H9 (cell line): ENCODE measurements around the gene SLC7A6. TPM values are rescaled to one million over a fixed set of nuclear protein-coding genes. Genes with fewer than 3 reads are reported as not detected.
"Not testable (repeated sequence)": the region's sequence is repeated elsewhere in the genome, so short reads cannot be mapped to it uniquely, and the experiment has no call there.

ENCODE experiments used
- DNase-seq: peaks from one replicate; pipeline ENCODE4 v3.0.0-alpha.2; 2017
- H2AFZ ChIP-seq: one replicate; pipeline ENCODE4 v1.6.1; 2013; ENCODE audit warnings: mild to moderate bottlenecking, low read length, control low read depth, moderate library complexity
- H2AK5ac ChIP-seq: 2 replicates; pipeline ENCODE4 v1.6.1; 2013; ENCODE audit warnings: low read length, control low read depth, mixed read lengths; ENCODE audit not compliant: insufficient read length
- H2BK120ac ChIP-seq: one replicate; pipeline ENCODE4 v1.6.1; 2013; ENCODE audit warnings: low read depth, mild to moderate bottlenecking, low read length, control low read depth, inconsistent platforms; ENCODE audit not compliant: poor library complexity, severe bottlenecking
- H2BK12ac ChIP-seq: 2 replicates; pipeline ENCODE4 v1.6.1; 2013; ENCODE audit warnings: low read length, control low read depth, mixed read lengths, low read depth; ENCODE audit not compliant: insufficient read length
- H2BK15ac ChIP-seq: 2 replicates; pipeline ENCODE4 v1.6.1; 2013; ENCODE audit warnings: low read depth, low read length, control low read depth
- H2BK20ac ChIP-seq: one replicate; pipeline ENCODE4 v1.6.1; 2013; ENCODE audit warnings: low read depth, mild to moderate bottlenecking, low read length, control low read depth, inconsistent platforms; ENCODE audit not compliant: poor library complexity, severe bottlenecking
- H2BK5ac ChIP-seq: 2 replicates; pipeline ENCODE4 v1.6.1; 2013; ENCODE audit warnings: low read length, control low read depth, mixed read lengths; ENCODE audit not compliant: insufficient read length
- H3K14ac ChIP-seq: 2 replicates; pipeline ENCODE4 v1.6.1; 2013; ENCODE audit warnings: low read length, control low read depth; ENCODE audit not compliant: insufficient read depth
- H3K18ac ChIP-seq: 2 replicates; pipeline ENCODE4 v1.6.1; 2013; ENCODE audit warnings: low read depth, mild to moderate bottlenecking, mixed read lengths, low read length, control low read depth; ENCODE audit not compliant: insufficient read length
- H3K23ac ChIP-seq: 2 replicates; pipeline ENCODE4 v1.6.1; 2013; ENCODE audit warnings: low read length, control low read depth, mixed read lengths, low read depth; ENCODE audit not compliant: insufficient read length
- H3K23me2 ChIP-seq: 2 replicates; pipeline ENCODE4 v1.6.1; 2013; ENCODE audit warnings: low read depth, mild to moderate bottlenecking, mixed read lengths, low read length, control low read depth; ENCODE audit not compliant: insufficient read length, poor library complexity, severe bottlenecking
- H3K27ac ChIP-seq: 2 replicates; pipeline ENCODE4 v1.5.1; 2013; ENCODE audit warnings: low read length, control low read depth, mixed read lengths, low read depth; ENCODE audit not compliant: insufficient read length
- H3K27me3 ChIP-seq: 2 replicates; pipeline ENCODE4 v1.6.1; 2013; ENCODE audit warnings: low read length, control low read depth, inconsistent platforms; ENCODE audit not compliant: insufficient read depth
- H3K4ac ChIP-seq: 2 replicates; pipeline ENCODE4 v1.6.1; 2013; ENCODE audit warnings: low read depth, mild to moderate bottlenecking, control low read depth, inconsistent platforms, low read length, moderate library complexity
- H3K4me1 ChIP-seq: 2 replicates; pipeline ENCODE4 v1.6.1; 2013; ENCODE audit warnings: low read length, control low read depth, inconsistent platforms; ENCODE audit not compliant: insufficient read depth
- H3K4me2 ChIP-seq: 2 replicates; pipeline ENCODE4 v1.6.1; 2013; ENCODE audit warnings: low read length, control low read depth, mixed read lengths; ENCODE audit not compliant: insufficient read length, insufficient read depth
- H3K56ac ChIP-seq: 2 replicates; pipeline ENCODE4 v1.6.1; 2013; ENCODE audit warnings: low read depth, mild to moderate bottlenecking, mixed read lengths, low read length, control low read depth; ENCODE audit not compliant: insufficient read length
- H3K79me1 ChIP-seq: 2 replicates; pipeline ENCODE4 v1.6.1; 2013; ENCODE audit warnings: low read depth, mild to moderate bottlenecking, moderate library complexity, low read length, control low read depth, inconsistent platforms; ENCODE audit not compliant: insufficient read depth, poor library complexity, severe bottlenecking
- H3K79me2 ChIP-seq: 2 replicates; pipeline ENCODE4 v1.6.1; 2013; ENCODE audit warnings: low read length, control low read depth, inconsistent platforms; ENCODE audit not compliant: insufficient read depth
- H3K9ac ChIP-seq: 2 replicates; pipeline ENCODE4 v1.6.1; 2013; ENCODE audit warnings: low read length, control low read depth, mixed read lengths; ENCODE audit not compliant: insufficient read length; ENCODE audit errors: extremely low read depth
- H3K9me3 ChIP-seq: one replicate; pipeline ENCODE4 v1.6.1; 2013; ENCODE audit warnings: low read depth, low read length, inconsistent platforms; ENCODE audit not compliant: control insufficient read depth
- H3T11ph ChIP-seq: one replicate; pipeline ENCODE4 v1.6.1; 2013; ENCODE audit warnings: mild to moderate bottlenecking, low read length, control low read depth, inconsistent platforms
- H4K20me1 ChIP-seq: one replicate; pipeline ENCODE4 v1.6.1; 2013; ENCODE audit not compliant: control insufficient read depth, insufficient read length, insufficient read depth
- H4K5ac ChIP-seq: 2 replicates; pipeline ENCODE4 v1.6.1; 2013; ENCODE audit warnings: low read depth, mild to moderate bottlenecking, mixed read lengths, low read length, control low read depth; ENCODE audit not compliant: insufficient read length
- H4K8ac ChIP-seq: replicated peaks from 2 replicates; pipeline ENCODE4 v1.6.1; 2013; ENCODE audit warnings: low read length, control low read depth, mixed read lengths, low read depth; ENCODE audit not compliant: insufficient read length
- H4K91ac ChIP-seq: 2 replicates; pipeline ENCODE4 v1.6.1; 2013; ENCODE audit warnings: low read depth, mild to moderate bottlenecking, moderate library complexity, mixed read lengths, low read length, control low read depth; ENCODE audit not compliant: insufficient read length
- H3K27ac Mint-ChIP-seq, 3 experiments: 2 replicates in 2 of 3; 3 replicates in 1 of 3; pipeline ENCODE4 v1.8.0; 2020 to 2021; ENCODE audit warnings: mixed read lengths in 3 of 3, mild to moderate bottlenecking in 1 of 3, moderate library complexity in 1 of 3
- H3K27me3 Mint-ChIP-seq: 2 replicates; pipeline ENCODE4 v1.8.0; 2021; ENCODE audit warnings: low read depth, mild to moderate bottlenecking, moderate library complexity, mixed read lengths
- H3K36me3 Mint-ChIP-seq, 3 experiments: 2 replicates in 2 of 3; 3 replicates in 1 of 3; pipeline ENCODE4 v1.8.0; 2020 to 2021; ENCODE audit warnings: low read depth in 3 of 3, mixed read lengths in 3 of 3; ENCODE audit not compliant: insufficient read depth in 1 of 3
- H3K4me1 Mint-ChIP-seq, 2 experiments: 2 replicates each; pipeline ENCODE4 v1.8.0; 2020; ENCODE audit warnings: mixed read lengths in 2 of 2
- H3K4me3 Mint-ChIP-seq, 2 experiments: 2 replicates in 1 of 2; 3 replicates in 1 of 2; pipeline ENCODE4 v1.8.0; 2020 to 2021; ENCODE audit warnings: mild to moderate bottlenecking in 2 of 2, mixed read lengths in 2 of 2, moderate library complexity in 1 of 2
- H3K9me3 Mint-ChIP-seq, 2 experiments: 2 replicates in 1 of 2; 3 replicates in 1 of 2; pipeline ENCODE4 v1.8.0; 2020; ENCODE audit warnings: mild to moderate bottlenecking in 2 of 2, mixed read lengths in 2 of 2, moderate library complexity in 1 of 2
- CTCF ChIP-seq: fragments of 200-600 bp; sonication (generic); conservative IDR thresholded peaks from 3 replicates; pipeline ENCODE4 v1.8.0; 2021; ENCODE audit warnings: antibody characterized with exemption, mild to moderate bottlenecking
- WGBS: extraction: QIAGEN DNeasy Blood & Tissue Kit; methylation state at CpG from one replicate; pipeline ENCODE4 v1.1.7; 2013; ENCODE audit warnings: missing lambda C conversion rate, low lambda C conversion rate, mixed read lengths; ENCODE audit not compliant: insufficient read length; ENCODE audit errors: extremely low coverage; 5-methylcytosine and 5-hydroxymethylcytosine counted together
- total RNA-seq: library from RNA; stranded (reverse); gene quantifications from 2 replicates; pipeline ENCODE4 v1.2.1, GENCODE V29; 2021

SLC7A6 gene
- total RNA-seq, 1 experiment from 2014 or later: 21.1 TPM

DNA sequence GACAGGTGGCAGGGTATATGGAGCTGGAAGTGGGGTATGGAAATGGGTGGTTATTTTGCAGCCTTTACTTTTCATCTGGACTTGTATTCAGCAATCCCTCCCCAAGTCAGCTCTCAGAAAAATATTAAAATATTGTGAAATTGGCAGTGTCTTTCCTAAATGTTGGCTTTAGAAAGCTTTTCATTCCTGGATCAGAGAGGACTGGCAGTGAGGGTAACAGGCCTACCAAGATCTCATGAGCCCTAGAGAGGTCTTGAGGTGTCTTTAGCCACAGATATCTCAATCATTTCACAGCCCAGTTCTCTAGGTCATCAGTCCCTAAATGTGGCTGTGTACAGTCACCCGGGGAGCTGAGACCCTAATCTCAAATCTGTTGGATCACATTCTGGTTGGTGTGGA is 23.9 kb downstream of the SLC7A6 start:
- H3K36me3 Mint-ChIP-seq: peaks cover 19 to 32% (median 23%) of the 10 kb centered on the region in 3 experiments; a peak in 6 of 7 replicates
- H3K4ac ChIP-seq: no peak overlapping the region
- no peak overlapping the region for H4K8ac ChIP-seq
- no peaks in the 10 kb centered on the region for H3K9me3 Mint-ChIP-seq
- H3K4me1 ChIP-seq: no peaks in the 10 kb centered on the region
- no peak for TF ChIP-seq CTCF
- no peak overlapping the region; a peak in 1 of 7 replicates for H3K27ac Mint-ChIP-seq
- DNase-seq: no peak
- H3K27me3 ChIP-seq: no peaks in the 10 kb centered on the region
- peaks cover 4 to 10% of the 10 kb centered on the region in 2 experiments; a peak in 3 of 4 replicates for H3K4me1 Mint-ChIP-seq
- no CpG with 5 or more reads among the region's 1 CpG for whole genome bisulfite sequencing
- no peak overlapping the region for H2BK120ac ChIP-seq
- no peaks in the 10 kb centered on the region for H3K79me1 ChIP-seq
- no peak overlapping the region for H2BK12ac ChIP-seq
- no peak overlapping the region for H3K4me3 Mint-ChIP-seq
- no peak overlapping the region for H3K18ac ChIP-seq
- no peak overlapping the region for H3K56ac ChIP-seq
- H3T11ph ChIP-seq: no peak overlapping the region
- H3K23me2 ChIP-seq: no peaks in the 10 kb centered on the region
- H2AFZ ChIP-seq: no peak overlapping the region
- no peaks in the 10 kb centered on the region for H3K27me3 Mint-ChIP-seq
- no peak overlapping the region for H3K4me2 ChIP-seq
- H2BK15ac ChIP-seq: no peak overlapping the region
- H3K23ac ChIP-seq: no peak overlapping the region
- peaks cover 5% of the 10 kb centered on the region for H3K9me3 ChIP-seq
- 0 out of 2 replicates have a peak, but pooled peaks cover 2% of the 10 kb centered on the region for H3K79me2 ChIP-seq
- H4K91ac ChIP-seq: no peak overlapping the region
- no peak overlapping the region for H2BK5ac ChIP-seq
- H4K5ac ChIP-seq: no peak overlapping the region
- H2AK5ac ChIP-seq: no peak overlapping the region
- no peak overlapping the region for H2BK20ac ChIP-seq
- H3K27ac ChIP-seq: no peak overlapping the region
- H3K9ac ChIP-seq: no peak overlapping the region
- no peak overlapping the region for H3K14ac ChIP-seq
- peaks cover 2% of the 10 kb centered on the region for H4K20me1 ChIP-seq

GRCh38 chr16:68288796-68289195 is 24.5 kb downstream of the SLC7A6 start:
- H3K9me3 ChIP-seq, H3K23ac ChIP-seq, H4K8ac ChIP-seq, H2BK120ac ChIP-seq, H4K91ac ChIP-seq, H2BK20ac ChIP-seq, H2AK5ac ChIP-seq, DNase-seq, H3K56ac ChIP-seq, H3T11ph ChIP-seq, H3K4me1 ChIP-seq, H3K79me2 ChIP-seq, H3K9me3 Mint-ChIP-seq, H2AFZ ChIP-seq, H3K27ac ChIP-seq, H3K23me2 ChIP-seq, H3K4ac ChIP-seq, H2BK5ac ChIP-seq, H2BK15ac ChIP-seq, H3K9ac ChIP-seq, H2BK12ac ChIP-seq, H4K5ac ChIP-seq, H3K4me2 ChIP-seq, H3K79me1 ChIP-seq, H3K14ac ChIP-seq, H3K27ac Mint-ChIP-seq, H3K18ac ChIP-seq, H3K27me3 ChIP-seq, H4K20me1 ChIP-seq, H3K4me3 Mint-ChIP-seq, H3K27me3 Mint-ChIP-seq: not testable (repeated sequence)
- H3K4me1 Mint-ChIP-seq: peaks cover 4 to 10% of the 10 kb centered on the region in 2 experiments; a peak in 3 of 4 replicates
- H3K36me3 Mint-ChIP-seq: peaks cover 19 to 36% (median 23%) of the 10 kb centered on the region in 3 experiments; a peak in 6 of 7 replicates
- WGBS: no CpG with 5 or more reads among the region's 9 CpGs
